GM19193 (cell line): ENCODE data around the gene FAT3.

ENCODE experiments used
- POLR2A ChIP-seq: IDR thresholded peaks from 4 replicates; pipeline ENCODE4 v1.6.1; 2011; ENCODE audit not compliant: insufficient read depth, insufficient read length; ENCODE audit errors: extremely low read depth

The FAT3 gene

GRCh38 chr11:92257536-92257935 is 32.9 kb downstream of the FAT3 start:
- TF ChIP-seq POLR2A: no peak

DNA sequence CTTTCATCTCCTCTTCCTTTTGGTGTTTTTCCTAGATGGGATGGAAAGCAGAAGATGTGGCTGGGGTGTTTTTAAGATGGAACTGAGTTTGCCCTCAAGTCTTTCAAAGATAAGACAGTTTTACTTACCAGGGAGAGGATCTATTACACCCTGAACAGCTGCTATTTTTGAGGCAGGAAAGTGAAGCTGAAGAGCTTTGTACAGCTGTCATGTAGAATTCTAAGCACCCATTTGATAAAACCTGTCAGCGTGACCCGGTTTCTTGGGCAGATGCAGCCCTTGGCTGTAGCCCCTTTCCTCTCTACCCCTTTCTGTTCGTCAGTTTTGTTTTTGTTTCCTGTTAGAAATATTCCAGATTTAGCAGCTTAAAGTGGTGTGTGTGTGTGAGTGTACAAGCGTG is 35.2 kb downstream of the FAT3 start:
- no peak for TF ChIP-seq POLR2A

DNA sequence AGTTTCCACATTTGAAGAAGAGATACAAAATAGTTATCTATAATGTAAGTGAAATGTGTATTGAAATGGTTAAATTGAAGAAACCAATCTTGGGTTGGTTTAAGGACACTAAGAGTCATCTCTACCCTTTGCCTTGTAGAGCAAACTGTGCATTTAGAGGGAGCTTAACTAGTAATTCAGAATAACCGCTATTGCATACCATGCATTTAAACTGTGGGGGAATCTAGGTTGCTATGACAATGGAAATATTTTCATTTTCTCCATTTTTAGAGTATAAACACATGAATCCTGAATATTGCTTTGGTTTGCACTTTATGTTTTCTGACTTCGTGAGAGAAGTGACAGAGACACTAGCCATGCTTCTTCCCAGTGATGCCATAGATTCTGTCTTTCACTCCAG is 39.7 kb downstream of the FAT3 start:
- TF ChIP-seq POLR2A: no peak

DNA sequence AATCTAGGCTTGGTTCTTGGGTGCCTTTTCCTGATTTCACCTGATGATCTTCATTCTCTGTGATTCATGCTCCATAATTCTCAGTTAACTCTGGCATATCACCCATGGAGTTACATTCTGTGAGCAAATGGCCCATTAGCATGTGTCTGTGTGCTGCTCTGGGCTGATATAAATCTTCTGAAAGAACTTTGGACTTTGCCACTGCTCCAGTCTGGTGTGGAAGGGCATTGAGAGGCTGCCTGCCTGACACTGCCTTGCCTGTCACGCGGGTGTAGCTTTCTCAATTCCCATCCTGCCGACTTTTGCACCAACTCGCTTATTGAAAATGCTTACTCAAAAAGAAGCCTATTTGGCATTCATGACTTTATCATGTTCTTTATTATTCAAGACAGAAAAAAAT is 42.2 kb downstream of the FAT3 start:
- TF ChIP-seq POLR2A: no peak

GRCh38 chr11:92267278-92267677 is 42.7 kb downstream of the FAT3 start:
- TF ChIP-seq POLR2A: no peak

DNA sequence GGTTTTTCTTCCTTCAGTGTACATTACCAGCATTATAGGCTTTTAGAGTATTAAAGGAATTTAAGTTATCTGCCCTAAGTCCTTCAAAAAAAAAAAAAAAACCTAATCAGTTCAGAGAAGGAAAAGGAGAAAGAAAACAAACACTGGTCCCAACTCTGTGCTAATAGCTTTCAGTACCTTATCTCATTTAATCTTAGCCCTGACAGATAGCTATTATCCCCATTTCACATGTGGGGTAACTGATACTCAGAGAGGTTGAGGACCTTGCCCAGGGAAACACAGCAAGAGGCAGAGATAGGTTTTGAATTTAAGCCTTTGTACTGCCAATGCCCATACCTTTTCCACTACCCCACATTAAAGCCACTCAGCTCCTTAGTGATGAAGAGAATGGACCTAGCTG is 43.4 kb downstream of the FAT3 start:
- no peak for TF ChIP-seq POLR2A

DNA sequence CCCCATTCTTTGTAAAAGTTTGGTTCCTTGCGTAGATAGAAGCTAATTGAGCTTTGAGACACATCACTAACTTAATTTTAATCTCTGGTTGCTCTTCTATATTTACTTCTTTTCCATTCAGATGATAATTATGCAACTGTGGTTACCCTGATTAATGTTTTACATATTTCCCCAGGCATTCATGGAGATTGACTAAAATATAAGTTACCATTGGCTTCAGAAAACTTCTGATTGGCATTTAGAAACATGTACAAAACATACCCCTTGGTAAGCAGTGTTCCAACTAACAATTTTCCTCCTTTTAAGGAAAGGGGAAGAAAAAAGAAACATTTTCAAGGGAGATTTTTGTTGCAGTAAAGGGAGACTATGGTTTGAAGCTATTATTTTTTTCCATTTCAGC is 43.9 kb downstream of the FAT3 start:
- TF ChIP-seq POLR2A: no peak

DNA sequence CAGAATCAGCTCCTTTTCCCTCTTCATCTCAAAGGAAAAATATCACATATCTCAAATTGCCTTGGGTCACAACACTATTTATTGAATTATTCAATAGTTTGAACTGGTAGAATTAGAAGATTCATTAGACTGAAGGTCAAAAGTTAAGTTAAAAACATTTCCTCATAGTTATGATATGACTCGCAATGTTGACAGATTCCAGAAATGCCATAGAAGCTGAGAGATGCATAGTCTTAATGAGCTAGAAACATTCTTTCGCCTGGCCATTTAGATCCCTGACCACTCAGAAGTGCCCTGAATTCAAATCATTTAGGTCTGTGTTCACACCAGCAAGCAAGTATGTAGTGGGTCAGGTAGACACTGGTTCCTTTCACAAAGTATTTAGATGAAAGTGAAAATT is 44.4 kb downstream of the FAT3 start:
- no peak for TF ChIP-seq POLR2A

DNA sequence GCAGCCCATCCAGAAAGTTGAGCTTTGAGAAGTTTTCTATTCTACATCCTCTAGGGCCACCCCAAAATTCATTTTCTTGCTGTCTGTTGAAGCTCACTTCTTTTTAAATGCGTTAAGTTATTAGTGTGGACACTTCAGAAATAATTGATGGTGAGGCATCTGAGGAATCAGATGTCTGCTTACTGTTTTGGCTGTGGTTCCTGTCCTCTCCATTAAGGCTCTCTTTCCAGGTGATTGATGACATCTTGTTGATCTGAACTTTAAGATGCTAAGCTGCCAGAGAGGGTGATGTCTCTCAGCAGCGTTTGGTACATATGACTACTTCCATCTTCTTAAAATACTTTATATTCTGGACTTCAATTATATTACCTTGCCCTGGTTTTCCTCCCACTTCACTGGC is 45.2 kb downstream of the FAT3 start:
- no peak for TF ChIP-seq POLR2A

DNA sequence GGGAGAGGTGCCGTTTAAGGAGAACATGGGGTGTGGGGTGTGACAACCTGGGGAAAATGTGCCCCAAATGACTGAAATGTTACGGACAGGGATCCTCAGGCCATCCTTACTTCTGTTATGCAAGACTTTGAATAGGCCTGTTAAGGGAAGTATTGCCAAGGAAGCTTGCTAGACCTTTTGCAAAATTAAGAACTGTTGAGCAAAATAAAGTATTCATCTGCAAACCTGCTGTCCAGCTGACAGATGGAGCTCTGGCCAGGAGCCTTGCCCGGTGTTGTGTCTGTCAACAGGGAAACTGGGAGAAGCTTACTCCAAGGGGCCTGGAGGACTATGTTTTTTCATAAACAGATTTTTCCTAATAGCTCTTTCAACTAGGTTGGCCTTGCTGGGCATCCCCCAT is 48.0 kb downstream of the FAT3 start:
- no peak for TF ChIP-seq POLR2A
